Right lung (tissue), 10 donors: Measurements from ENCODE around the gene MN1. TPM values are rescaled to one million over a fixed set of nuclear protein-coding genes. Genes with fewer than 3 reads are reported as not detected.

Experiments used
- DNase-seq, 2 donors: peaks; one replicate each; pipeline ENCODE4 v3.0.0-alpha.2; 2013
- long read RNA-seq, 8 donors: transcript quantifications; one replicate each; lab custom pipeline, GENCODE V29; 2026
- polyA plus RNA-seq, 5 donors: library from polyadenylated mRNA; unstranded; fragments of 120-200 nt; gene quantifications; one replicate each; pipeline versions ENCODE4 v1.2.1 to v1.2.3, GENCODE V29; 2013; ENCODE audit warnings: inconsistent platforms in 1 of 5, low replicate concordance in 1 of 5; ENCODE audit not compliant: insufficient read length in 5 of 5, insufficient read depth in 1 of 5

Gene MN1
- 1 to 10 TPM; 2.1 to 3.1 (median 2.2) TPM for polyA plus RNA-seq
- long read RNA-seq, donor 1, full-length matches to known transcripts = 2 of 2 reads
- long read RNA-seq, donor 1, partial matches to known transcripts = 0 of 2 reads
- long read RNA-seq, donor 1, other reads (novel, unspliced or antisense) = 0 of 2 reads
- long read RNA-seq, donor 2 = 0 reads
- long read RNA-seq, donor 3 = 0 reads
- long read RNA-seq, donor 4, full-length matches to known transcripts = 1 of 1 reads
- long read RNA-seq, donor 4, partial matches to known transcripts = 0 of 1 reads
- long read RNA-seq, donor 4, other reads (novel, unspliced or antisense) = 0 of 1 reads
- long read RNA-seq, donor 5, full-length matches to known transcripts = 1 of 1 reads
- long read RNA-seq, donor 5, partial matches to known transcripts = 0 of 1 reads
- long read RNA-seq, donor 5, other reads (novel, unspliced or antisense) = 0 of 1 reads
- long read RNA-seq, donor 6, full-length matches to known transcripts = 2 of 2 reads
- long read RNA-seq, donor 6, partial matches to known transcripts = 0 of 2 reads
- long read RNA-seq, donor 6, other reads (novel, unspliced or antisense) = 0 of 2 reads
- long read RNA-seq, donor 7 = 0 reads
- long read RNA-seq, donor 8 = 0 reads

- peak; percentile 47 to 61 for DNase-seq
These were observed at the start of gene MN1 for GRCh38 chr22:27801616-27802345. MN1 (minus strand) TSS chr22:27801756; CDS start chr22:27800543, 1,213 bp downstream.

- DNase-seq = peak in 1 of 2 donors; percentile 28
These were observed 48.5 kb upstream of the MN1 start for GRCh38 chr22:27850000-27850521.

- no peak for DNase-seq
These were observed 46.4 kb upstream of the MN1 start for GRCh38 chr22:27848005-27848404.

GRCh38 chr22:27846910-27847309, 45.4 kb upstream of the MN1 start:
- DNase-seq = no peak

GRCh38 chr22:27846248-27846757, 44.7 kb upstream of the MN1 start:
- DNase-seq = no peak

GRCh38 chr22:27845644-27846043, 44.1 kb upstream of the MN1 start:
- DNase-seq = no peak

GRCh38 chr22:27844656-27845591, 43.4 kb upstream of the MN1 start:
- DNase-seq = no peak

- DNase-seq = no peak
These were observed 42.7 kb upstream of the MN1 start for GRCh38 chr22:27844256-27844655.

GRCh38 chr22:27843441-27843840, 41.9 kb upstream of the MN1 start:
- no peak for DNase-seq

- DNase-seq = no peak
These were observed 41.3 kb upstream of the MN1 start for GRCh38 chr22:27842669-27843431.

GRCh38 chr22:27842201-27842600, 40.6 kb upstream of the MN1 start:
- no peak for DNase-seq

- no peak for DNase-seq
These were observed 38.9 kb upstream of the MN1 start for GRCh38 chr22:27840436-27840835.

GRCh38 chr22:27839057-27839660, 37.6 kb upstream of the MN1 start:
- no peak for DNase-seq

- DNase-seq = no peak
These were observed 34.6 kb upstream of the MN1 start for GRCh38 chr22:27836181-27836580.

- DNase-seq = no peak
These were observed 33.9 kb upstream of the MN1 start for GRCh38 chr22:27835446-27835845.

GRCh38 chr22:27834364-27835185, 33.0 kb upstream of the MN1 start:
- DNase-seq = no peak

GRCh38 chr22:27833803-27834202, 32.2 kb upstream of the MN1 start:
- no peak for DNase-seq

GRCh38 chr22:27832606-27833005, 31.1 kb upstream of the MN1 start:
- DNase-seq = no peak

GRCh38 chr22:27829620-27830019, 28.1 kb upstream of the MN1 start:
- no peak for DNase-seq
